ENCODE measurements around the gene C2orf72. TPM values are rescaled to one million over a fixed set of nuclear protein-coding genes. Genes with fewer than 3 reads are reported as not detected.
A peak's percentile ranks its signal among the peaks of the same experiment; 100 is the strongest.

Gene C2orf72
- total RNA-seq, 4 donors from 2014 or later: 15.9 to 52.7 (median 23.6) TPM

- in situ Hi-C loops (cut with MboI; ENCODE audit: low pct_ligation_motif_present in 1 of 4, low pct_unique_long_range_greater_than_20kb in 1 of 4, low sequenced_read_pairs in 3 of 4): no loop called here
- Histone ChIP-seq H3K4me1 (peaks cover 8 to 35% (median 26%) of the 10 kb centered on the region in 4 donors), H3K27ac (peak overlapping the region; percentile 88 to 95 (median 90)), H3K9me3 (no peaks in the 10 kb centered on the region), H3K27me3 (no peaks in the 10 kb centered on the region), H3K36me3 (peaks cover 0 to 5% (median 2%) of the 10 kb centered on the region in 4 donors), H3K4me3 (peak overlapping the region; percentile 86 to 99 (median 96))
- 5% methylated on average over 10 of the region's 10 CpGs; no CpG with 5 or more reads in 1 of the 2 donors for WGBS, 2 donors (ENCODE audit: low coverage in 1 of 2)
- TF ChIP-seq CTCF (IDR thresholded peaks at IDR 0.05) (no peak), EP300 (IDR thresholded peaks at IDR 0.05; ENCODE audit: low read depth) (no peak), POLR2A (IDR thresholded peaks at IDR 0.05) (no peak), POLR2AphosphoS5 (IDR thresholded peaks at IDR 0.05) (no peak)
- DNase-seq: no peak
- intact Hi-C loops (cut with DNase I; ENCODE audit: low total_unique reads): no loop called here
Measured at GRCh38 chr2:231057590-231057989, 20.3 kb downstream of the C2orf72 start.

- in situ Hi-C loops (cut with MboI; ENCODE audit: low pct_ligation_motif_present in 1 of 4, low pct_unique_long_range_greater_than_20kb in 1 of 4, low sequenced_read_pairs in 3 of 4) (no loop called here), intact Hi-C loops (cut with DNase I; ENCODE audit: low total_unique reads) (no loop called here)
- no peak overlapping the region for H3K4me3 ChIP-seq
- H3K9me3 ChIP-seq: no peaks in the 10 kb centered on the region
- peak overlapping the region in 1 of 4 donors; percentile 1 for H3K27ac ChIP-seq
- H3K36me3 ChIP-seq: peaks cover 0 to 17% (median 7%) of the 10 kb centered on the region in 4 donors
- H3K4me1 ChIP-seq: peaks cover 8 to 33% (median 25%) of the 10 kb centered on the region in 4 donors
- 78 to 84% methylated on average over 4 of the region's 4 CpGs for WGBS, 2 donors (ENCODE audit: low coverage in 1 of 2)
- H3K27me3 ChIP-seq: no peaks in the 10 kb centered on the region
- TF ChIP-seq EP300 (IDR thresholded peaks at IDR 0.05; ENCODE audit: low read depth): no peak
- no peak for TF ChIP-seq POLR2AphosphoS5 (IDR thresholded peaks at IDR 0.05)
- no peak for TF ChIP-seq CTCF (IDR thresholded peaks at IDR 0.05)
- TF ChIP-seq POLR2A (IDR thresholded peaks at IDR 0.05): no peak
- no peak for DNase-seq
Measured at GRCh38 chr2:231058761-231059550, 21.6 kb downstream of the C2orf72 start.

GRCh38 chr2:231059756-231060155 lies 22.4 kb downstream of the C2orf72 start:
- H3K4me1 ChIP-seq: peaks cover 8 to 33% (median 25%) of the 10 kb centered on the region in 4 donors
- no peaks in the 10 kb centered on the region for H3K27me3 ChIP-seq
- intact Hi-C loops (cut with DNase I; ENCODE audit: low total_unique reads): no loop called here
- WGBS, 2 donors (ENCODE audit: low coverage in 1 of 2): 88 to 90% methylated on average over 2 of the region's 2 CpGs
- no peak for DNase-seq
- in situ Hi-C loops (cut with MboI; ENCODE audit: low pct_ligation_motif_present in 1 of 4, low pct_unique_long_range_greater_than_20kb in 1 of 4, low sequenced_read_pairs in 3 of 4): no loop called here
- no peak overlapping the region for H3K4me3 ChIP-seq
- TF ChIP-seq POLR2AphosphoS5 (IDR thresholded peaks at IDR 0.05) (no peak), EP300 (IDR thresholded peaks at IDR 0.05; ENCODE audit: low read depth) (no peak), CTCF (IDR thresholded peaks at IDR 0.05) (no peak), POLR2A (IDR thresholded peaks at IDR 0.05) (no peak)
- peaks cover 0 to 20% (median 9%) of the 10 kb centered on the region in 4 donors for H3K36me3 ChIP-seq
- H3K9me3 ChIP-seq: no peaks in the 10 kb centered on the region
- no peak overlapping the region for H3K27ac ChIP-seq

- DNase-seq: no peak
- in situ Hi-C loops (cut with MboI; ENCODE audit: low pct_ligation_motif_present in 1 of 4, low pct_unique_long_range_greater_than_20kb in 1 of 4, low sequenced_read_pairs in 3 of 4): no loop called here
- H3K9me3 ChIP-seq: no peaks in the 10 kb centered on the region
- intact Hi-C loops (cut with DNase I; ENCODE audit: low total_unique reads): no loop called here
- no peak overlapping the region for H3K4me3 ChIP-seq
- H3K27ac ChIP-seq: no peak overlapping the region
- 75 to 80% methylated on average over 3 of the region's 3 CpGs for WGBS, 2 donors (ENCODE audit: low coverage in 1 of 2)
- H3K4me1 ChIP-seq: peaks cover 7 to 22% (median 19%) of the 10 kb centered on the region in 4 donors
- H3K27me3 ChIP-seq: no peaks in the 10 kb centered on the region
- no peak for TF ChIP-seq POLR2AphosphoS5 (IDR thresholded peaks at IDR 0.05)
- TF ChIP-seq POLR2A (IDR thresholded peaks at IDR 0.05): no peak
- no peak for TF ChIP-seq CTCF (IDR thresholded peaks at IDR 0.05)
- TF ChIP-seq EP300 (IDR thresholded peaks at IDR 0.05; ENCODE audit: low read depth): no peak
- H3K36me3 ChIP-seq: peaks cover 0 to 31% (median 15%) of the 10 kb centered on the region in 4 donors
Measured at GRCh38 chr2:231062776-231063175, 25.5 kb downstream of the C2orf72 start.

All from transverse colon (tissue), 4 donors.